Vagina (tissue), 2 donors: ENCODE measurements around the gene DLG2.

Experiments
- CTCF ChIP-seq, 3 experiments: fragments of 450-650 bp in 2 of 3; fragments of 200-600 bp in 1 of 3; sonication (generic) in 1 of 3; IDR thresholded peaks; one replicate each; pipeline ENCODE4 v1.5.1; 2017 to 2019; ENCODE audit warnings: antibody characterized with exemption in 3 of 3, mild to moderate bottlenecking in 2 of 3, moderate library complexity in 2 of 3
- POLR2A ChIP-seq, 2 donors: fragments of 450-650 bp; IDR thresholded peaks; one replicate each; pipeline ENCODE4 v1.6.1; 2017; ENCODE audit warnings: antibody characterized with exemption in 2 of 2, mild to moderate bottlenecking in 2 of 2, moderate library complexity in 2 of 2
- POLR2AphosphoS5 ChIP-seq, 2 donors: sonication (generic); formaldehyde crosslinking; IDR thresholded peaks; one replicate each; pipeline ENCODE4 v1.9.0; 2017; ENCODE audit warnings: antibody characterized with exemption in 2 of 2, mild to moderate bottlenecking in 2 of 2, low read depth in 1 of 2; ENCODE audit not compliant: insufficient read depth in 1 of 2

- TF ChIP-seq CTCF (IDR thresholded peaks at IDR 0.05) = no peak
- TF ChIP-seq POLR2A (IDR thresholded peaks at IDR 0.05) = no peak
- TF ChIP-seq POLR2AphosphoS5 (IDR thresholded peaks at IDR 0.05; ENCODE audit: insufficient read depth in 1 of 2, low read depth in 1 of 2) = no peak
Observed at GRCh38 chr11:83480811-83481210, 2146.3 kb downstream of the DLG2 start.
